ENCODE measurements around the gene NRN1L. TPM values are rescaled to one million over a fixed set of nuclear protein-coding genes. Genes with fewer than 3 reads are reported as not detected.

The NRN1L gene
- total RNA-seq, 1 experiment from 2014 or later: 0.58 TPM

DNA sequence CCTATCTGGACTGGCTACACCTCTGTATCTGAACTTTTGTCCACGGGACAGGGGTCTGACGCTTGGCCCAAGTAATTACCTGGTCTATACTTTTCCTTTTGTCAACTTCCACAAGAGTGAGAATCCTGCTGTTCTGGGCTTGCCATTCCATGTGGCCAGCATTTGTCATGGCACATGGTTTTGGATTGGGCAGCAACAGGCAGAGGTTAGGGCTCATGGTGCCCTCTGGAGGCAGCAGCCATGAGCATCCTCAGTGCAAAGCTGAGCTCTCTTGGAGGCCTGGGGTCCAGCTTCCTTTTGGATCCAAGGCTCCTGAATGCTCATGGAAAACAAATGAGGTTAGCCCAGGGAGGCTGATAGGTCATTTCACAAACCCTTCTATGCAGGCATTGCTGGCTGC, 19.4 kb upstream of the NRN1L start:
- Histone ChIP-seq H3K4me3 (ENCODE audit: low read depth, low read length, poor library complexity, severe bottlenecking) (no peak overlapping the region), H3K4me1 (ENCODE audit: insufficient read depth, low read length, poor library complexity, severe bottlenecking) (no peaks in the 10 kb centered on the region), H3K27me3 (replicated peaks; ENCODE audit: insufficient read depth, low read depth, low read length, poor library complexity) (no peaks in the 10 kb centered on the region), H3K36me3 (ENCODE audit: insufficient read depth, low read length, poor library complexity, severe bottlenecking) (peaks cover 49% of the 10 kb centered on the region), H3K9me3 (ENCODE audit: low read depth, low read length, poor library complexity, severe bottlenecking) (no peaks in the 10 kb centered on the region), H3K27ac (ENCODE audit: low read depth, low read length, poor library complexity, severe bottlenecking) (no peak overlapping the region)
- POLR2A ChIA-PET (ENCODE audit: low non-redundant PET): no interaction called here
- TF ChIP-seq, protein P1, sequence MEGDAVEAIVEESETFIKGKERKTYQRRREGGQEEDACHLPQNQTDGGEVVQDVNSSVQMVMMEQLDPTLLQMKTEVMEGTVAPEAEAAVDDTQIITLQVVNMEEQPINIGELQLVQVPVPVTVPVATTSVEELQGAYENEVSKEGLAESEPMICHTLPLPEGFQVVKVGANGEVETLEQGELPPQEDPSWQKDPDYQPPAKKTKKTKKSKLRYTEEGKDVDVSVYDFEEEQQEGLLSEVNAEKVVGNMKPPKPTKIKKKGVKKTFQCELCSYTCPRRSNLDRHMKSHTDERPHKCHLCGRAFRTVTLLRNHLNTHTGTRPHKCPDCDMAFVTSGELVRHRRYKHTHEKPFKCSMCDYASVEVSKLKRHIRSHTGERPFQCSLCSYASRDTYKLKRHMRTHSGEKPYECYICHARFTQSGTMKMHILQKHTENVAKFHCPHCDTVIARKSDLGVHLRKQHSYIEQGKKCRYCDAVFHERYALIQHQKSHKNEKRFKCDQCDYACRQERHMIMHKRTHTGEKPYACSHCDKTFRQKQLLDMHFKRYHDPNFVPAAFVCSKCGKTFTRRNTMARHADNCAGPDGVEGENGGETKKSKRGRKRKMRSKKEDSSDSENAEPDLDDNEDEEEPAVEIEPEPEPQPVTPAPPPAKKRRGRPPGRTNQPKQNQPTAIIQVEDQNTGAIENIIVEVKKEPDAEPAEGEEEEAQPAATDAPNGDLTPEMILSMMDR (conservative IDR thresholded peaks at IDR 0.05; ENCODE audit: low read depth, low read length): peak; percentile 28; the same call in 1 of the 2 replicates
- no peak for TF ChIP-seq EZH2 (IDR thresholded peaks at IDR 0.05; ENCODE audit: borderline replicate concordance, low read depth, low read length, poor library complexity, severe bottlenecking)
- BruUV-seq (replicated peaks): no TSS peak
- intact Hi-C loops (cut with micrococcal nuclease; ENCODE audit: unreplicated experiment): no loop called here
- CTCF ChIA-PET: interaction anchor here (0.6 to 1.6 kb wide), 4 partner anchors 19 to 384 kb away, joined by 4 to 8 read pairs (median 6); no protein-coding TSS in a partner anchor
- DNase-seq (ENCODE audit: low spot score): peak; percentile 37

DNA sequence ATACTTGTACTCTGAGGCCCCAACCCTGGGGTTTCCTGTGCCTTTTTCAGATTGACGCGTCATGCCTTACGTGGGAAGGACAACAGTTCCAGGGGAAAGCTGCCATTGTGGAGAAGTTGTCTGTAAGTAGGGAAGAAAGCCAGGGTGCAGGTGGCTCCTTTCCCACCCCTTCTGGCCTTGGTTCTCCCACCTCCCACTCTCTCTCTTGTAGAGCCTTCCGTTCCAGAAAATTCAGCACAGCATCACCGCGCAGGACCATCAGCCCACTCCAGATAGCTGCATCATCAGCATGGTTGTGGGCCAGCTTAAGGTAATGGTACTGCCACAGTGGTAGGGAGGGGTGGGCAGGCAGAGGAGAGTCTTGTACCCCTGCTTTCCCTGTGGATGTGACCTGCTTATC, 16.4 kb upstream of the NRN1L start:
- no peak for DNase-seq (ENCODE audit: low spot score)
- POLR2A ChIA-PET (ENCODE audit: low non-redundant PET): no interaction called here
- peaks cover 47% of the 10 kb centered on the region for H3K36me3 ChIP-seq (ENCODE audit: insufficient read depth, low read length, poor library complexity, severe bottlenecking)
- TF ChIP-seq, protein P1 (conservative IDR thresholded peaks at IDR 0.05; ENCODE audit: low read depth, low read length): no peak
- no peak for TF ChIP-seq EZH2 (IDR thresholded peaks at IDR 0.05; ENCODE audit: borderline replicate concordance, low read depth, low read length, poor library complexity, severe bottlenecking)
- no peak overlapping the region for H3K27ac ChIP-seq (ENCODE audit: low read depth, low read length, poor library complexity, severe bottlenecking)
- H3K9me3 ChIP-seq (ENCODE audit: low read depth, low read length, poor library complexity, severe bottlenecking): no peaks in the 10 kb centered on the region
- H3K4me3 ChIP-seq (ENCODE audit: low read depth, low read length, poor library complexity, severe bottlenecking): no peak overlapping the region
- intact Hi-C loops (cut with micrococcal nuclease; ENCODE audit: unreplicated experiment): no loop called here
- BruUV-seq (replicated peaks): no TSS peak
- peaks cover 5% of the 10 kb centered on the region for H3K4me1 ChIP-seq (ENCODE audit: insufficient read depth, low read length, poor library complexity, severe bottlenecking)
- CTCF ChIA-PET: no interaction called here
- no peaks in the 10 kb centered on the region for H3K27me3 ChIP-seq (replicated peaks; ENCODE audit: insufficient read depth, low read depth, low read length, poor library complexity)

DNA sequence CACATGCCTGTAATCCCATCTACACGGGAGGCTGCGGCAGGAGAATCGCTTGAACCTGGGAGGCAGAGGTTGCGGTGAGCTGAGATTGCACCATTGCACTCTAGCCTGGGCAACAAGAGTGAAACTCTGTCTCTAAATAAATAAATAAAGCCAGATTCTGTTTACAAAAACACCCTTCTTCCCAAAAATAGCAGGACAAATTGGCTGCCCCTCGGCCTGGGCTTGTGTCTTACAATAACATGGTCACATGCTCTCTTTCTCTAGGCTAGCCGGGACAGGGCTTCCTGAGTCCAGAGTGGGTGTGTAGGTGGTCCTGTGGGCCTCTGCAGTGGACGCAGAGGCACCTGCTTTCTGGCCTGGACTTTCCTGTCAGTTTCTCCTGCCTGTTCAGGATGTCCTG, 15.0 kb upstream of the NRN1L start:
- intact Hi-C loops (cut with micrococcal nuclease; ENCODE audit: unreplicated experiment): no loop called here
- DNase-seq (ENCODE audit: low spot score): no peak
- Histone ChIP-seq H3K27ac (ENCODE audit: low read depth, low read length, poor library complexity, severe bottlenecking) (no peak overlapping the region), H3K9me3 (ENCODE audit: low read depth, low read length, poor library complexity, severe bottlenecking) (no peaks in the 10 kb centered on the region), H3K4me3 (ENCODE audit: low read depth, low read length, poor library complexity, severe bottlenecking) (no peak overlapping the region), H3K27me3 (replicated peaks; ENCODE audit: insufficient read depth, low read depth, low read length, poor library complexity) (no peaks in the 10 kb centered on the region), H3K4me1 (ENCODE audit: insufficient read depth, low read length, poor library complexity, severe bottlenecking) (peaks cover 13% of the 10 kb centered on the region), H3K36me3 (ENCODE audit: insufficient read depth, low read length, poor library complexity, severe bottlenecking) (peaks cover 44% of the 10 kb centered on the region)
- POLR2A ChIA-PET (ENCODE audit: low non-redundant PET): no interaction called here
- CTCF ChIA-PET: no interaction called here
- no TSS peak for BruUV-seq (replicated peaks)
- TF ChIP-seq, protein P1 (conservative IDR thresholded peaks at IDR 0.05; ENCODE audit: low read depth, low read length): no peak
- TF ChIP-seq EZH2 (IDR thresholded peaks at IDR 0.05; ENCODE audit: borderline replicate concordance, low read depth, low read length, poor library complexity, severe bottlenecking): no peak
